H1 (cell line): ENCODE measurements around the gene RAB3D. TPM values are rescaled to one million over a fixed set of nuclear protein-coding genes. Genes with fewer than 3 reads are reported as not detected.
A peak's percentile ranks its signal among the peaks of the same experiment; 100 is the strongest.

ENCODE experiments used
- CTCF ChIA-PET: fragments of 300-600 bp; sonication (Branson Sonifier 250); formaldehyde crosslinking; loops from one replicate; lab custom pipeline; 2021; ENCODE audit not compliant: partially characterized antibody; lab: Charles Lee
- POLR2A ChIA-PET: fragments of 300-600 bp; sonication (Branson Sonifier 250); formaldehyde crosslinking; loops from one replicate; lab custom pipeline; 2021; ENCODE audit warnings: inconsistent platforms; ENCODE audit not compliant: partially characterized antibody; lab: Charles Lee
- DNase-seq, 2 experiments: peaks; one replicate each; pipeline versions ENCODE4 v3.0.0 to v3.0.0-alpha.2; 2010 to 2022; ENCODE audit warnings: low spot score in 2 of 2, low read depth in 1 of 2, mixed read lengths in 1 of 2
- FAIRE-seq: peaks from 2 replicates; lab custom pipeline; 2011; peaks lifted over from hg19 to GRCh38; lab: Jason Lieb, UNC
- H2AFZ ChIP-seq: 2 replicates; pipeline ENCODE4 v1.8.1; 2012; ENCODE audit warnings: low read length, inconsistent platforms
- H2AK5ac ChIP-seq: 2 replicates; pipeline ENCODE4 v1.6.1; 2013; ENCODE audit warnings: low read depth, low read length
- H2BK120ac ChIP-seq: replicated peaks from 2 replicates; pipeline ENCODE3; 2013; ENCODE audit warnings: low read depth, low read length, inconsistent platforms
- H2BK12ac ChIP-seq: 2 replicates; pipeline ENCODE4 v1.6.1; 2013; ENCODE audit warnings: low read depth, low read length
- H2BK15ac ChIP-seq: 2 replicates; pipeline ENCODE4 v1.6.1; 2013; ENCODE audit warnings: low read length
- H2BK20ac ChIP-seq: 2 replicates; pipeline ENCODE4 v1.6.1; 2013; ENCODE audit warnings: low read length
- H2BK5ac ChIP-seq: 2 replicates; pipeline ENCODE4 v1.6.1; 2013; ENCODE audit warnings: low read depth, low read length
- H3K14ac ChIP-seq: 2 replicates; pipeline ENCODE4 v1.6.1; 2013; ENCODE audit warnings: inconsistent platforms; ENCODE audit not compliant: insufficient read length
- H3K18ac ChIP-seq: 2 replicates; pipeline ENCODE4 v1.6.1; 2013; ENCODE audit warnings: low read length; ENCODE audit errors: extremely low read depth
- H3K23ac ChIP-seq: 2 replicates; pipeline ENCODE4 v1.6.1; 2013; ENCODE audit warnings: inconsistent platforms; ENCODE audit not compliant: insufficient read length
- H3K23me2 ChIP-seq: 2 replicates; pipeline ENCODE4 v1.6.1; 2013; ENCODE audit warnings: low read depth, low read length
- H3K27ac ChIP-seq: 2 replicates; pipeline ENCODE4 v1.6.1; 2011; ENCODE audit warnings: low read depth, low read length, inconsistent platforms
- H3K27me3 ChIP-seq, 4 experiments: replicated peaks in 1 of 4; 1 replicate in 1 of 4; 2 replicates in 3 of 4; pipeline versions ENCODE4 v1.6.1 to v1.8.1; 2011 to 2013; ENCODE audit warnings: low read length in 3 of 4, mild to moderate bottlenecking in 3 of 4, inconsistent platforms in 2 of 4, mixed read lengths in 2 of 4, moderate library complexity in 1 of 4; ENCODE audit not compliant: control insufficient read depth in 3 of 4, insufficient read depth in 3 of 4; ENCODE audit errors: extremely low read depth in 1 of 4
- H3K36me3 ChIP-seq, 4 experiments: 2 replicates each; pipeline versions ENCODE4 v1.6.1 to v1.8.1; 2011 to 2013; ENCODE audit warnings: mild to moderate bottlenecking in 4 of 4, low read length in 3 of 4, moderate library complexity in 2 of 4, control low read depth in 1 of 4, inconsistent platforms in 1 of 4; ENCODE audit not compliant: insufficient read depth in 4 of 4, control insufficient read depth in 2 of 4
- H3K4ac ChIP-seq: replicated peaks from 2 replicates; pipeline ENCODE3; 2013; ENCODE audit warnings: low read length, low read depth, mixed read lengths, inconsistent platforms; ENCODE audit not compliant: insufficient read length
- H3K4me1 ChIP-seq, 4 experiments: replicated peaks in 1 of 4; 1 replicate in 1 of 4; 2 replicates in 3 of 4; pipeline versions ENCODE4 v1.6.1 to v1.8.1; 2011 to 2013; ENCODE audit warnings: low read length in 3 of 4, inconsistent platforms in 2 of 4, mixed read lengths in 1 of 4; ENCODE audit not compliant: insufficient read depth in 4 of 4, control insufficient read depth in 3 of 4
- H3K4me2 ChIP-seq, 2 experiments: 2 replicates each; pipeline versions ENCODE4 v1.6.1 to v1.8.1; 2011 to 2013; ENCODE audit warnings: low read depth in 2 of 2, low read length in 2 of 2, control low read depth in 1 of 2, inconsistent platforms in 1 of 2, mild to moderate bottlenecking in 1 of 2; ENCODE audit not compliant: insufficient read depth in 1 of 2
- H3K4me3 ChIP-seq, 4 experiments: fragments of 200-600, 300-600 bp in 1 of 4; sonication (generic), shearing (Covaris generic), sonication (Bioruptor Twin) in 1 of 4; 2 replicates each; pipeline versions ENCODE4 v1.5.1 to v1.8.1; 2011 to 2016; ENCODE audit warnings: low read length in 4 of 4, low read depth in 3 of 4, control low read depth in 2 of 4, inconsistent platforms in 2 of 4, mild to moderate bottlenecking in 2 of 4, mixed read lengths in 1 of 4, moderate library complexity in 1 of 4; ENCODE audit not compliant: insufficient read depth in 2 of 4; ENCODE audit errors: extremely low read depth in 1 of 4
- H3K56ac ChIP-seq: replicated peaks from 2 replicates; pipeline ENCODE3; 2013; ENCODE audit warnings: low read depth, mild to moderate bottlenecking, mixed read lengths, low read length, inconsistent platforms; ENCODE audit not compliant: insufficient read length
- H3K79me1 ChIP-seq: 2 replicates; pipeline ENCODE4 v1.6.1; 2013; ENCODE audit warnings: low read depth, low read length, control low read depth
- H3K79me2 ChIP-seq, 2 experiments: 2 replicates each; pipeline versions ENCODE4 v1.6.1 to v1.8.1; 2012 to 2013; ENCODE audit warnings: low read length in 2 of 2, mild to moderate bottlenecking in 2 of 2, inconsistent platforms in 1 of 2; ENCODE audit not compliant: insufficient read depth in 2 of 2, control insufficient read depth in 1 of 2
- H3K9ac ChIP-seq, 4 experiments: replicated peaks in 1 of 4; 1 replicate in 1 of 4; 2 replicates in 3 of 4; pipeline versions ENCODE4 v1.6.1 to v1.8.1; 2011 to 2013; ENCODE audit warnings: low read depth in 3 of 4, low read length in 3 of 4, control low read depth in 2 of 4, mild to moderate bottlenecking in 2 of 4, moderate library complexity in 2 of 4, inconsistent platforms in 1 of 4; ENCODE audit errors: extremely low read depth in 1 of 4
- H3K9me3 ChIP-seq, 2 experiments: 2 replicates each; pipeline versions ENCODE4 v1.6.1 to v1.8.1; 2012 to 2013; ENCODE audit warnings: mild to moderate bottlenecking in 2 of 2, moderate library complexity in 2 of 2, control low read depth in 1 of 2, inconsistent platforms in 1 of 2, low read depth in 1 of 2, low read length in 1 of 2, mixed read lengths in 1 of 2; ENCODE audit not compliant: insufficient read depth in 2 of 2
- H4K20me1 ChIP-seq, 2 experiments: replicated peaks in 1 of 2; 2 replicates each; pipeline versions ENCODE3 to v1.8.1; 2011 to 2013; ENCODE audit warnings: inconsistent platforms in 2 of 2, low read length in 2 of 2, mild to moderate bottlenecking in 1 of 2; ENCODE audit not compliant: insufficient read depth in 2 of 2, control insufficient read depth in 1 of 2
- H4K5ac ChIP-seq: 2 replicates; pipeline ENCODE4 v1.6.1; 2013; ENCODE audit warnings: low read length, low read depth, mixed read lengths, inconsistent platforms; ENCODE audit not compliant: insufficient read length
- H4K8ac ChIP-seq: 2 replicates; pipeline ENCODE4 v1.8.0; 2013; ENCODE audit warnings: mild to moderate bottlenecking, moderate library complexity, low read length, inconsistent platforms; ENCODE audit not compliant: insufficient read depth; ENCODE audit errors: extremely low read depth
- H4K91ac ChIP-seq: replicated peaks from 2 replicates; pipeline ENCODE3; 2013; ENCODE audit warnings: low read length, mixed read lengths, inconsistent platforms; ENCODE audit not compliant: insufficient read length
- CBX5 ChIP-seq: fragments of 300-800, 300-1000 bp; sonication (generic); IDR thresholded peaks from 2 replicates; pipeline ENCODE4 v1.7.1; 2016; ENCODE audit warnings: antibody characterized with exemption, low read length, low read depth
- CEBPB ChIP-seq: IDR thresholded peaks from 2 replicates; pipeline ENCODE4 v1.6.1; 2012; ENCODE audit warnings: low read depth, low read length
- CHD2 ChIP-seq: IDR thresholded peaks from 2 replicates; pipeline ENCODE4 v1.6.1; 2012; ENCODE audit warnings: low read length, improper control_type of control experiment
- EP300 ChIP-seq, 2 experiments: IDR thresholded peaks; 1 replicate in 1 of 2; 2 replicates in 1 of 2; pipeline ENCODE4 v1.6.1; 2011 to 2012; ENCODE audit warnings: low read depth in 2 of 2, low read length in 2 of 2, mild to moderate bottlenecking in 2 of 2, borderline replicate concordance in 1 of 2, inconsistent platforms in 1 of 2, moderate library complexity in 1 of 2
- FOSL1 ChIP-seq: IDR thresholded peaks from 2 replicates; pipeline ENCODE4 v1.6.1; 2011; ENCODE audit warnings: mild to moderate bottlenecking, low read depth, low read length, moderate library complexity; ENCODE audit not compliant: insufficient read depth
- SIRT6 ChIP-seq: IDR thresholded peaks from one replicate; pipeline ENCODE4 v1.7.1; 2012; ENCODE audit warnings: low read length, inconsistent platforms
- TAF1 ChIP-seq: IDR thresholded peaks from 2 replicates; pipeline ENCODE4 v1.6.1; 2011; ENCODE audit warnings: mild to moderate bottlenecking, low read depth, low read length
- TAF7 ChIP-seq: optimal IDR thresholded peaks from 2 replicates; pipeline ENCODE3; 2011; ENCODE audit warnings: low read depth, mild to moderate bottlenecking, inconsistent platforms, low read length, moderate library complexity, borderline replicate concordance
- USF2 ChIP-seq: IDR thresholded peaks from 2 replicates; pipeline ENCODE4 v1.6.1; 2011; ENCODE audit warnings: low read length, improper control_type of control experiment
- WGBS, 2 experiments: shearing (Covaris generic) in 1 of 2; methylation state at CpG; one replicate each; pipeline versions ENCODE4 v1.1.6 to v1.1.7; 2013 to 2015; ENCODE audit warnings: low lambda C conversion rate in 2 of 2, mixed read lengths in 2 of 2, inconsistent platforms in 1 of 2, low coverage in 1 of 2, missing lambda C conversion rate in 1 of 2; ENCODE audit not compliant: insufficient replicate concordance in 2 of 2, insufficient coverage in 1 of 2, insufficient read length in 1 of 2; ENCODE audit errors: extremely low coverage in 1 of 2, missing lambda C conversion rate in 1 of 2; 5-methylcytosine and 5-hydroxymethylcytosine counted together
- polyA plus RNA-seq, 7 experiments: library from polyadenylated mRNA; depleted of rRNA in 3 of 7; stranded (reverse) in 5 of 7; unstranded in 2 of 7; fragments of >200 nt in 5 of 7; fragments of 200-250 nt in 2 of 7; gene quantifications; 1 replicate in 5 of 7; 2 replicates in 1 of 7; 4 replicates in 1 of 7; pipeline versions ENCODE4 v1.2.1 to v1.2.3, GENCODE V29; 2011 to 2013; ENCODE audit warnings: missing spikeins in 2 of 7, mixed read lengths in 2 of 7
- total RNA-seq: library from RNA; stranded (reverse); fragmentation: NEBNext Ultra II Directional; extraction: Animal tissue kit (Norgen Biotek cat#: 25700); gene quantifications from 2 replicates; pipeline ENCODE4 v1.2.1, GENCODE V29; 2021

The RAB3D gene
- total and polyA plus RNA-seq, 2 of the 8 experiments (the other 6 are each of a cell fraction or from before 2014, with no cell fraction given) = 17.8 to 23.8 TPM

- DNase-seq (peak; percentile 96 to 97), FAIRE-seq (peak; percentile 83)
- peak; percentile 47; the same call in 1 of the 2 replicates for TF ChIP-seq TAF1
- no peak for TF ChIP-seq CBX5
- no peak for TF ChIP-seq FOSL1
- TF ChIP-seq CHD2 = peak; percentile 84
- peak; percentile 24; the same call in 1 of the 2 replicates for TF ChIP-seq USF2
- peak; percentile 98 for TF ChIP-seq CEBPB
- TF ChIP-seq SIRT6 = no peak
- no peak for TF ChIP-seq TAF7
- no peak for TF ChIP-seq EP300 (IDR thresholded peaks at IDR 0.05; ENCODE audit: borderline replicate concordance in 1 of 2, low read depth in 2 of 2, low read length in 2 of 2)
Observed at GRCh38 chr19:11346104-11346940, 6.9 kb upstream of the RAB3D start, which contains the start of the genes CCDC159 and TMEM205. Gene CCDC159 (plus strand): TSS chr19:11346519. CDS start chr19:11346607, 88 bp downstream. Gene TMEM205 (minus strand): TSS chr19:11346268. CDS start chr19:11345619, 649 bp downstream.

More at GRCh38 chr19:11346104-11346940, 6.9 kb upstream of the RAB3D start, which contains the start of the genes CCDC159 and TMEM205:
- CTCF ChIA-PET = interaction anchor here (0.7 to 1.9 kb wide), 12 partner anchors 12 to 208 kb away, joined by 3 to 6 read pairs (median 4); partner anchors contain the start of gene TSPAN16
- Histone ChIP-seq H3K27ac (0 out of 2 replicates have a peak within 1 kb of the TSS, but pooled peaks have one; percentile 37), H3K23ac (no peak within 1 kb of the TSS), H3K18ac (peak within 1 kb of the TSS; percentile 60; the same call in 1 of the 2 replicates), H3K23me2 (peaks cover 12% of the 10 kb centered on the region), H2BK15ac (0 out of 2 replicates have a peak within 1 kb of the TSS, but pooled peaks have one; percentile 72), H3K4me3 (peak within 1 kb of the TSS; percentile 63 to 94 (median 84)), H3K79me1 (peaks cover 5% of the 10 kb centered on the region; the same call in 1 of the 2 replicates), H4K8ac (no peak within 1 kb of the TSS), H2BK5ac (peak within 1 kb of the TSS; percentile 20; the same call in 1 of the 2 replicates), H3K56ac (peak within 1 kb of the TSS; percentile 2), H3K36me3 (no peaks in the 10 kb centered on the region), H2BK20ac (no peak within 1 kb of the TSS), H3K4me2 (peak within 1 kb of the TSS; percentile 75 to 99), H4K91ac (no peak within 1 kb of the TSS), H3K4ac (no peak within 1 kb of the TSS), H4K5ac (peak within 1 kb of the TSS; percentile 35), H3K9ac (peak within 1 kb of the TSS in 3 of 4 experiments; percentile 31 to 62 (median 62); a peak in 6 of 7 replicates), H2AK5ac (0 out of 2 replicates have a peak within 1 kb of the TSS, but pooled peaks have one; percentile 40), H3K4me1 (peaks cover 0 to 10% (median 6%) of the 10 kb centered on the region in 4 experiments; a peak in 5 of 7 replicates), H2AFZ (peak within 1 kb of the TSS; percentile 80), H3K14ac (no peak within 1 kb of the TSS), H2BK120ac (no peak within 1 kb of the TSS), H4K20me1 (no peaks in the 10 kb centered on the region), H3K27me3 (no peaks in the 10 kb centered on the region), H3K9me3 (peaks cover 0 to 6% of the 10 kb centered on the region in 2 experiments; a peak in 1 of 4 replicates), H2BK12ac (0 out of 2 replicates have a peak within 1 kb of the TSS, but pooled peaks have one; percentile 12), H3K79me2 (peaks cover 0 to 3% of the 10 kb centered on the region in 2 experiments; a peak in 1 of 4 replicates)
- POLR2A ChIA-PET = interaction anchor here (1.0 to 1.5 kb wide), 6 partner anchors 18 to 60 kb away, joined by 3 to 11 read pairs (median 4); partner anchors contain the start of genes EPOR and SWSAP1
- WGBS, 2 experiments = 1% methylated on average over 41 of the region's 50 CpGs; no CpG with 5 or more reads in 1 of the 2 experiments
